Thoracic aorta (tissue), 2 donors: Measurements from ENCODE around the gene PATL2. TPM values are rescaled to one million over a fixed set of nuclear protein-coding genes. Genes with fewer than 3 reads are reported as not detected.

ENCODE experiments used
- ATAC-seq: fragments of 150-250 bp; one replicate; pipeline ENCODE4 v1.8.0; 2017; ENCODE audit warnings: low read depth; ENCODE audit not compliant: insufficient number of reproducible peaks, low FRiP score
- DNase-seq: peaks from one replicate; pipeline ENCODE4 v3.0.0-alpha.2; 2020; ENCODE audit warnings: low spot score
- H3K27ac ChIP-seq, 2 donors: fragments of 200-600 bp; sonication (generic); 1 replicate in 1 of 2; 2 replicates in 1 of 2; pipeline ENCODE4 v1.5.1; 2016; ENCODE audit warnings: mild to moderate bottlenecking in 2 of 2, moderate library complexity in 2 of 2
- H3K27me3 ChIP-seq: fragments of 200-600 bp; sonication (generic); replicated peaks from 2 replicates; pipeline ENCODE4 v1.6.0; 2016; ENCODE audit warnings: mild to moderate bottlenecking; ENCODE audit not compliant: insufficient read depth
- H3K36me3 ChIP-seq: fragments of 200-600 bp; sonication (generic); one replicate; pipeline ENCODE4 v1.5.1; 2016
- H3K4me1 ChIP-seq, 2 donors: fragments of 200-600 bp; sonication (generic); 1 replicate in 1 of 2; 2 replicates in 1 of 2; pipeline versions ENCODE4 v1.5.1 to v1.6.0; 2016; ENCODE audit warnings: low read depth in 2 of 2, mild to moderate bottlenecking in 1 of 2; ENCODE audit not compliant: control insufficient read depth in 1 of 2
- H3K4me3 ChIP-seq: fragments of 200-600 bp; sonication (generic); 2 replicates; pipeline ENCODE4 v1.5.1; 2016; ENCODE audit warnings: mild to moderate bottlenecking
- H3K9me3 ChIP-seq: fragments of 200-600 bp; sonication (generic); 2 replicates; pipeline ENCODE4 v1.5.1; 2016
- CTCF ChIP-seq: fragments of 200-600 bp; sonication (generic); IDR thresholded peaks from one replicate; pipeline ENCODE4 v1.5.1; 2019; ENCODE audit warnings: antibody characterized with exemption
- total RNA-seq, 2 donors: library from RNA; depleted of rRNA; stranded (reverse); fragments of >200 nt; gene quantifications; one replicate each; pipeline versions ENCODE4 v1.1.0 to v1.2.3, GENCODE V29; 2016

PATL2 gene
- total RNA-seq, 2 donors from 2014 or later: 1.1 to 1.3 TPM

GRCh38 chr15:44716983-44717602 is 6.0 kb upstream of the PATL2 start:
- Histone ChIP-seq H3K36me3 (peaks cover 33% of the 10 kb centered on the region), H3K9me3 (no peaks in the 10 kb centered on the region), H3K27ac (no peak overlapping the region), H3K4me3 (no peak overlapping the region), H3K27me3 (no peaks in the 10 kb centered on the region), H3K4me1 (peaks cover 15 to 37% of the 10 kb centered on the region in 2 donors)
- no peak for TF ChIP-seq CTCF
- no peak for ATAC-seq
- DNase-seq: no peak

- Histone ChIP-seq H3K9me3 (no peaks in the 10 kb centered on the region), H3K27ac (no peak overlapping the region), H3K4me3 (peak overlapping the region; percentile 4), H3K27me3 (no peaks in the 10 kb centered on the region), H3K4me1 (peaks cover 13 to 37% of the 10 kb centered on the region in 2 donors), H3K36me3 (peaks cover 33% of the 10 kb centered on the region)
- ATAC-seq (no peak), DNase-seq (no peak)
- TF ChIP-seq CTCF: no peak
Measured at GRCh38 chr15:44715797-44716334, 4.7 kb upstream of the PATL2 start.

GRCh38 chr15:44715142-44715796 is 4.1 kb upstream of the PATL2 start:
- no peak for ATAC-seq
- peak overlapping the region; percentile 4 for H3K4me3 ChIP-seq
- peaks cover 33% of the 10 kb centered on the region for H3K36me3 ChIP-seq

GRCh38 chr15:44713006-44713966 is 2.2 kb upstream of the PATL2 start:
- peaks cover 27% of the 10 kb centered on the region for H3K36me3 ChIP-seq
- no peak for TF ChIP-seq CTCF
- ATAC-seq: no peak

More at GRCh38 chr15:44715142-44715796, 4.1 kb upstream of the PATL2 start:
- no peak for DNase-seq
- Histone ChIP-seq H3K27ac (no peak overlapping the region), H3K9me3 (no peaks in the 10 kb centered on the region), H3K27me3 (no peaks in the 10 kb centered on the region), H3K4me1 (peaks cover 13 to 42% of the 10 kb centered on the region in 2 donors)
- TF ChIP-seq CTCF: no peak

More at GRCh38 chr15:44713006-44713966, 2.2 kb upstream of the PATL2 start:
- no peaks in the 10 kb centered on the region for H3K27me3 ChIP-seq
- H3K4me3 ChIP-seq: peak overlapping the region; percentile 99
- DNase-seq: no peak
- H3K27ac ChIP-seq: peak overlapping the region; percentile 99
- H3K9me3 ChIP-seq: no peaks in the 10 kb centered on the region
- H3K4me1 ChIP-seq: peaks cover 13 to 47% of the 10 kb centered on the region in 2 donors
